ENCODE data around the gene PDCL3. TPM values are rescaled to one million over a fixed set of nuclear protein-coding genes. Genes with fewer than 3 reads are reported as not detected.

PDCL3 gene
- 16.0 and 23.4 TPM in 2 replicates for total RNA-seq (2012; rRNA removed)

- Histone ChIP-seq H3K4me1 (ENCODE audit: control insufficient read depth, insufficient read depth, low read length) (peaks cover 8% of the 10 kb centered on the region), H3K9ac (ENCODE audit: low read depth, low read length) (peak within 1 kb of the TSS; percentile 98), H3K36me3 (ENCODE audit: insufficient read depth, low read length) (peaks cover 14% of the 10 kb centered on the region), H3K9me3 (replicated peaks; ENCODE audit: low read length) (no peaks in the 10 kb centered on the region), H3K4me2 (ENCODE audit: low read length) (peak within 1 kb of the TSS; percentile 92), H3K27me3 (ENCODE audit: control insufficient read depth, insufficient read depth, low read length) (peaks cover 3% of the 10 kb centered on the region), H3K4me3 (ENCODE audit: low read length) (peak within 1 kb of the TSS; percentile 96)
Observed at GRCh38 chr2:100562613-100563406, at the start of gene PDCL3. PDCL3 (plus strand) TSS chr2:100562993; CDS start chr2:100563068, 75 bp downstream.

GRCh38 chr2:100513650-100514049, 49.1 kb upstream of the PDCL3 start:
- no peaks in the 10 kb centered on the region for H3K4me1 ChIP-seq (ENCODE audit: control insufficient read depth, insufficient read depth, low read length)
- H3K4me3 ChIP-seq (ENCODE audit: low read length) = no peak overlapping the region
- no peaks in the 10 kb centered on the region for H3K9me3 ChIP-seq (replicated peaks; ENCODE audit: low read length)
- peaks cover 6% of the 10 kb centered on the region for H3K27me3 ChIP-seq (ENCODE audit: control insufficient read depth, insufficient read depth, low read length)
- H3K4me2 ChIP-seq (ENCODE audit: low read length) = no peak overlapping the region
- no peak overlapping the region for H3K9ac ChIP-seq (ENCODE audit: low read depth, low read length)
- H3K36me3 ChIP-seq (ENCODE audit: insufficient read depth, low read length) = no peaks in the 10 kb centered on the region

GRCh38 chr2:100517556-100517955, 45.2 kb upstream of the PDCL3 start:
- Histone ChIP-seq H3K4me1 (ENCODE audit: control insufficient read depth, insufficient read depth, low read length) (no peaks in the 10 kb centered on the region), H3K4me3 (ENCODE audit: low read length) (no peak overlapping the region), H3K4me2 (ENCODE audit: low read length) (no peak overlapping the region), H3K27me3 (ENCODE audit: control insufficient read depth, insufficient read depth, low read length) (peaks cover 6% of the 10 kb centered on the region), H3K9me3 (replicated peaks; ENCODE audit: low read length) (no peaks in the 10 kb centered on the region), H3K36me3 (ENCODE audit: insufficient read depth, low read length) (no peaks in the 10 kb centered on the region), H3K9ac (ENCODE audit: low read depth, low read length) (no peak overlapping the region)

GRCh38 chr2:100518801-100519200, 44.0 kb upstream of the PDCL3 start:
- Histone ChIP-seq H3K36me3 (ENCODE audit: insufficient read depth, low read length) (no peaks in the 10 kb centered on the region), H3K4me1 (ENCODE audit: control insufficient read depth, insufficient read depth, low read length) (no peaks in the 10 kb centered on the region), H3K27me3 (ENCODE audit: control insufficient read depth, insufficient read depth, low read length) (peaks cover 6% of the 10 kb centered on the region), H3K9me3 (replicated peaks; ENCODE audit: low read length) (no peaks in the 10 kb centered on the region), H3K4me2 (ENCODE audit: low read length) (no peak overlapping the region), H3K4me3 (ENCODE audit: low read length) (no peak overlapping the region), H3K9ac (ENCODE audit: low read depth, low read length) (no peak overlapping the region)

- Histone ChIP-seq H3K36me3 (ENCODE audit: insufficient read depth, low read length) (no peaks in the 10 kb centered on the region), H3K4me2 (ENCODE audit: low read length) (no peak overlapping the region), H3K9ac (ENCODE audit: low read depth, low read length) (no peak overlapping the region), H3K9me3 (replicated peaks; ENCODE audit: low read length) (no peaks in the 10 kb centered on the region), H3K27me3 (ENCODE audit: control insufficient read depth, insufficient read depth, low read length) (peaks cover 6% of the 10 kb centered on the region), H3K4me1 (ENCODE audit: control insufficient read depth, insufficient read depth, low read length) (no peaks in the 10 kb centered on the region), H3K4me3 (ENCODE audit: low read length) (no peak overlapping the region)
Observed at GRCh38 chr2:100520224-100520623, 42.6 kb upstream of the PDCL3 start.

- Histone ChIP-seq H3K4me1 (ENCODE audit: control insufficient read depth, insufficient read depth, low read length) (no peaks in the 10 kb centered on the region), H3K9ac (ENCODE audit: low read depth, low read length) (no peak overlapping the region), H3K4me3 (ENCODE audit: low read length) (no peak overlapping the region), H3K4me2 (ENCODE audit: low read length) (no peak overlapping the region), H3K36me3 (ENCODE audit: insufficient read depth, low read length) (no peaks in the 10 kb centered on the region), H3K27me3 (ENCODE audit: control insufficient read depth, insufficient read depth, low read length) (no peaks in the 10 kb centered on the region), H3K9me3 (replicated peaks; ENCODE audit: low read length) (no peaks in the 10 kb centered on the region)
Observed at GRCh38 chr2:100522430-100522829, 40.4 kb upstream of the PDCL3 start.

GRCh38 chr2:100524331-100524730, 38.5 kb upstream of the PDCL3 start:
- Histone ChIP-seq H3K9me3 (replicated peaks; ENCODE audit: low read length) (no peaks in the 10 kb centered on the region), H3K9ac (ENCODE audit: low read depth, low read length) (no peak overlapping the region), H3K36me3 (ENCODE audit: insufficient read depth, low read length) (no peaks in the 10 kb centered on the region), H3K4me2 (ENCODE audit: low read length) (no peak overlapping the region), H3K4me1 (ENCODE audit: control insufficient read depth, insufficient read depth, low read length) (no peaks in the 10 kb centered on the region), H3K27me3 (ENCODE audit: control insufficient read depth, insufficient read depth, low read length) (no peaks in the 10 kb centered on the region), H3K4me3 (ENCODE audit: low read length) (no peak overlapping the region)

- H3K4me1 ChIP-seq (ENCODE audit: control insufficient read depth, insufficient read depth, low read length) = no peaks in the 10 kb centered on the region
- H3K36me3 ChIP-seq (ENCODE audit: insufficient read depth, low read length) = no peaks in the 10 kb centered on the region
- H3K4me3 ChIP-seq (ENCODE audit: low read length) = no peak overlapping the region
- H3K9me3 ChIP-seq (replicated peaks; ENCODE audit: low read length) = no peaks in the 10 kb centered on the region
- no peak overlapping the region for H3K9ac ChIP-seq (ENCODE audit: low read depth, low read length)
- H3K27me3 ChIP-seq (ENCODE audit: control insufficient read depth, insufficient read depth, low read length) = no peaks in the 10 kb centered on the region
- no peak overlapping the region for H3K4me2 ChIP-seq (ENCODE audit: low read length)
Observed at GRCh38 chr2:100526868-100527267, 35.9 kb upstream of the PDCL3 start.

- Histone ChIP-seq H3K9me3 (replicated peaks; ENCODE audit: low read length) (no peaks in the 10 kb centered on the region), H3K9ac (ENCODE audit: low read depth, low read length) (no peak overlapping the region), H3K36me3 (ENCODE audit: insufficient read depth, low read length) (no peaks in the 10 kb centered on the region), H3K4me2 (ENCODE audit: low read length) (no peak overlapping the region), H3K27me3 (ENCODE audit: control insufficient read depth, insufficient read depth, low read length) (no peaks in the 10 kb centered on the region), H3K4me1 (ENCODE audit: control insufficient read depth, insufficient read depth, low read length) (no peaks in the 10 kb centered on the region), H3K4me3 (ENCODE audit: low read length) (no peak overlapping the region)
Observed at GRCh38 chr2:100527440-100528015, 35.3 kb upstream of the PDCL3 start.

- no peaks in the 10 kb centered on the region for H3K27me3 ChIP-seq (ENCODE audit: control insufficient read depth, insufficient read depth, low read length)
- no peak overlapping the region for H3K4me2 ChIP-seq (ENCODE audit: low read length)
- H3K4me3 ChIP-seq (ENCODE audit: low read length) = no peak overlapping the region
- no peaks in the 10 kb centered on the region for H3K9me3 ChIP-seq (replicated peaks; ENCODE audit: low read length)
- H3K36me3 ChIP-seq (ENCODE audit: insufficient read depth, low read length) = no peaks in the 10 kb centered on the region
- H3K9ac ChIP-seq (ENCODE audit: low read depth, low read length) = no peak overlapping the region
- H3K4me1 ChIP-seq (ENCODE audit: control insufficient read depth, insufficient read depth, low read length) = no peaks in the 10 kb centered on the region
Observed at GRCh38 chr2:100529176-100529575, 33.6 kb upstream of the PDCL3 start.

GRCh38 chr2:100529900-100530299, 32.9 kb upstream of the PDCL3 start:
- Histone ChIP-seq H3K9me3 (replicated peaks; ENCODE audit: low read length) (no peaks in the 10 kb centered on the region), H3K4me3 (ENCODE audit: low read length) (no peak overlapping the region)

GRCh38 chr2:100535855-100536254, 26.9 kb upstream of the PDCL3 start:
- no peak overlapping the region for H3K9ac ChIP-seq (ENCODE audit: low read depth, low read length)
- H3K4me1 ChIP-seq (ENCODE audit: control insufficient read depth, insufficient read depth, low read length) = no peaks in the 10 kb centered on the region
- H3K27me3 ChIP-seq (ENCODE audit: control insufficient read depth, insufficient read depth, low read length) = no peaks in the 10 kb centered on the region
- no peak overlapping the region for H3K4me2 ChIP-seq (ENCODE audit: low read length)
- H3K36me3 ChIP-seq (ENCODE audit: insufficient read depth, low read length) = no peaks in the 10 kb centered on the region
- H3K4me3 ChIP-seq (ENCODE audit: low read length) = no peak overlapping the region
- no peaks in the 10 kb centered on the region for H3K9me3 ChIP-seq (replicated peaks; ENCODE audit: low read length)

More at GRCh38 chr2:100529900-100530299, 32.9 kb upstream of the PDCL3 start:
- Histone ChIP-seq H3K9ac (ENCODE audit: low read depth, low read length) (no peak overlapping the region), H3K4me2 (ENCODE audit: low read length) (no peak overlapping the region), H3K27me3 (ENCODE audit: control insufficient read depth, insufficient read depth, low read length) (no peaks in the 10 kb centered on the region), H3K4me1 (ENCODE audit: control insufficient read depth, insufficient read depth, low read length) (no peaks in the 10 kb centered on the region), H3K36me3 (ENCODE audit: insufficient read depth, low read length) (no peaks in the 10 kb centered on the region)

All from skeletal muscle satellite cell (primary cell).